Measurements from ENCODE around the gene ZIM2. TPM values are rescaled to one million over a fixed set of nuclear protein-coding genes. Genes with fewer than 3 reads are reported as not detected.

The ZIM2 gene
- total RNA-seq, 1 experiment from 2014 or later: not detected

- POLR2A ChIA-PET: no interaction called here
- TF ChIP-seq ELF1 (IDR thresholded peaks at IDR 0.05; ENCODE audit: borderline replicate concordance, low read depth): no peak
- no peak for TF ChIP-seq SRF (IDR thresholded peaks at IDR 0.05; ENCODE audit: low read depth)
- no peak for TF ChIP-seq ZNF274 (IDR thresholded peaks at IDR 0.05; ENCODE audit: low read depth, low read length)
- no peak for TF ChIP-seq ZFX (IDR thresholded peaks at IDR 0.05)
- no peak for TF ChIP-seq ZBTB33 (IDR thresholded peaks at IDR 0.05; ENCODE audit: extremely low read depth, insufficient replicate concordance, low read length)
- no peak for TF ChIP-seq POLR2AphosphoS5 (IDR thresholded peaks at IDR 0.05; ENCODE audit: low read depth, low read length)
- no peak for TF ChIP-seq RAD21 (IDR thresholded peaks at IDR 0.05; ENCODE audit: low read depth)
- no peak for TF ChIP-seq EZH2phosphoT487 (IDR thresholded peaks at IDR 0.05; ENCODE audit: borderline replicate concordance)
- TF ChIP-seq EZH2 (IDR thresholded peaks at IDR 0.05): no peak
- TF ChIP-seq CEBPB (IDR thresholded peaks at IDR 0.05; ENCODE audit: low read depth): no peak
- TF ChIP-seq ATF3 (IDR thresholded peaks at IDR 0.05): no peak
Observed at GRCh38 chr19:56864443-56865125, 24.1 kb upstream of the ZIM2 start.

More at GRCh38 chr19:56864443-56865125, 24.1 kb upstream of the ZIM2 start:
- peaks cover 4 to 48% of the 10 kb centered on the region in 2 experiments; a peak in 2 of 4 replicates for H3K9me3 ChIP-seq (ENCODE audit: control insufficient read depth in 1 of 2, insufficient read depth in 1 of 2, low read depth in 1 of 2, low read length in 2 of 2)
- DNase-seq (ENCODE audit: low read depth, low spot score): no peak
- H3K27ac ChIP-seq (ENCODE audit: low read depth, low read length): no peak overlapping the region
- H3K79me2 ChIP-seq (ENCODE audit: insufficient read depth, low read length): no peaks in the 10 kb centered on the region
- intact Hi-C loops (cut with micrococcal nuclease): no loop called here
- H3K9me2 ChIP-seq (ENCODE audit: insufficient read depth): no peaks in the 10 kb centered on the region
- no TSS peak for BruUV-seq (replicated peaks)
- H3K4me1 ChIP-seq (ENCODE audit: control insufficient read depth in 1 of 2, insufficient read depth in 2 of 2, low read length in 2 of 2): no peaks in the 10 kb centered on the region
- no peaks in the 10 kb centered on the region for H3K36me3 ChIP-seq (ENCODE audit: control insufficient read depth in 1 of 2, insufficient read depth in 2 of 2, low read length in 2 of 2)
- no peak overlapping the region for H3K4me3 ChIP-seq (replicated peaks in 1 of 2; ENCODE audit: low read depth in 1 of 2, low read length in 2 of 2)
- H3K9ac ChIP-seq (ENCODE audit: low read length): no peak overlapping the region
- no peak overlapping the region for H2AFZ ChIP-seq (ENCODE audit: low read depth, low read length, poor library complexity, severe bottlenecking)
- CTCF ChIA-PET: no interaction called here
- no peaks in the 10 kb centered on the region for H3K27me3 ChIP-seq (ENCODE audit: insufficient read depth, low read length)
- RAD21 ChIA-PET (ENCODE audit: low non-redundant PET in 1 of 2, low total read pairs in 2 of 2, uncharacterized antibody in 2 of 2, unreplicated experiment in 2 of 2): no interaction called here
- no peaks in the 10 kb centered on the region for H4K20me1 ChIP-seq (ENCODE audit: insufficient read depth)
- H3K4me2 ChIP-seq (ENCODE audit: low read length): no peak overlapping the region
- no peak for ATAC-seq
